ENCODE data around the gene C2CD4C. TPM values are rescaled to one million over a fixed set of nuclear protein-coding genes. Genes with fewer than 3 reads are reported as not detected.
"Not testable (repeated sequence)": the region's sequence is repeated elsewhere in the genome, so short reads cannot be mapped to it uniquely, and the experiment has no call there.

The C2CD4C gene, protein sequence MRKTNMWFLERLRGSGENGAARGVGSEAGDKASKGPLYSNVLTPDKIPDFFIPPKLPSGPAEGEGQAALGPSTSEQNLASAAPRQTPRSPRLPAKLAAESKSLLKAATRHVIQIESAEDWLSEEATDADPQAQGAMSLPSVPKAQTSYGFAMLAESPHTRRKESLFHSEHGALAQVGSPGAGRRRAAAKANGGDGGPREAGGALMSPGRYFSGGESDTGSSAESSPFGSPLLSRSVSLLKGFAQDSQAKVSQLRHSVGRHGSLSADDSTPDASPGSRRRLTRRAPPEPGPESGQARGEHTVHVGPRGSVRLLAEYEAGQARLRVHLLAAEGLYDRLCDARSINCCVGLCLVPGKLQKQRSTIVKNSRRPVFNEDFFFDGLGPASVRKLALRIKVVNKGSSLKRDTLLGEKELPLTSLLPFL
- total RNA-seq (0.42 TPM), polyA plus RNA-seq (0.77 TPM)

DNA sequence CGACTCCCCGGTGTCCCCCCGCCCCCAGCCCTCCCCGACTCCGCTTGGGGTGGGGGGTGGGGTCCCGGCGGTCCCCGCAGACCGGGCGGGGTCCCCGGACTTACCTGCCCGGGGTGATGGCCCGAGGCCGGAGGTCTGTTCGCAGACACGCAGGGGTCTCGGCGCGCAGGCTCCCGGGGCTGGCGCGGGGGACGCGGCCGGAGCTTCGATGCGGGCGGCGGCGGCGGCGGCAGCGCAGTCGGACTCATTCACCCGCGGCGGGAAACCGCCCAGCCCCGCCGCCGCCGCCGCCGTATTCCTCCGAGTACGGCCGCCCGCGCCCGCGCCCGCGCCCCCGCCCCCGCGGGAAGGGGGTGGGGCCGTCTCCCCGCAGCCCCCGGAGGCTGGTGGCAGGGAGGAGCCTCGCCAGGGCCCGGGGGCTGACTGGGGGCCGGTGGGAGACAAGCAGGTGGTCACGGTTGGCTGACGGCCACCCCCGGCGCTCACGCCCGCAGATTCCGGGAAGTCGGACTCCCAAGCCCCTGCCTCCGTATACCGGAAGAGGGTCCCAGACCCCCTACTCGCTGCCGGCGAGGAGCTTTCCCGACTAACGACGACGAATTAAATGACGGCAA is at the start of gene C2CD4C:
Gene C2CD4C (minus strand): TSS at position 246 of the 614 bp plus-strand sequence. CDS start 786 bp downstream, outside the sequence.
- Histone ChIP-seq H3K27ac (ENCODE audit: low read depth) (no peak within 1 kb of the TSS), H3K4me3 (ENCODE audit: low read depth, low read length) (peak within 1 kb of the TSS; percentile 49), H3K36me3 (ENCODE audit: insufficient read depth) (no peaks in the 10 kb centered on the region), H3K4me1 (ENCODE audit: insufficient read depth) (peaks cover 3% of the 10 kb centered on the region)
- under 1% methylated on average over 80 of the region's 80 CpGs for WGBS
- no peak for DNase-seq (ENCODE audit: extremely low spot score)

DNA sequence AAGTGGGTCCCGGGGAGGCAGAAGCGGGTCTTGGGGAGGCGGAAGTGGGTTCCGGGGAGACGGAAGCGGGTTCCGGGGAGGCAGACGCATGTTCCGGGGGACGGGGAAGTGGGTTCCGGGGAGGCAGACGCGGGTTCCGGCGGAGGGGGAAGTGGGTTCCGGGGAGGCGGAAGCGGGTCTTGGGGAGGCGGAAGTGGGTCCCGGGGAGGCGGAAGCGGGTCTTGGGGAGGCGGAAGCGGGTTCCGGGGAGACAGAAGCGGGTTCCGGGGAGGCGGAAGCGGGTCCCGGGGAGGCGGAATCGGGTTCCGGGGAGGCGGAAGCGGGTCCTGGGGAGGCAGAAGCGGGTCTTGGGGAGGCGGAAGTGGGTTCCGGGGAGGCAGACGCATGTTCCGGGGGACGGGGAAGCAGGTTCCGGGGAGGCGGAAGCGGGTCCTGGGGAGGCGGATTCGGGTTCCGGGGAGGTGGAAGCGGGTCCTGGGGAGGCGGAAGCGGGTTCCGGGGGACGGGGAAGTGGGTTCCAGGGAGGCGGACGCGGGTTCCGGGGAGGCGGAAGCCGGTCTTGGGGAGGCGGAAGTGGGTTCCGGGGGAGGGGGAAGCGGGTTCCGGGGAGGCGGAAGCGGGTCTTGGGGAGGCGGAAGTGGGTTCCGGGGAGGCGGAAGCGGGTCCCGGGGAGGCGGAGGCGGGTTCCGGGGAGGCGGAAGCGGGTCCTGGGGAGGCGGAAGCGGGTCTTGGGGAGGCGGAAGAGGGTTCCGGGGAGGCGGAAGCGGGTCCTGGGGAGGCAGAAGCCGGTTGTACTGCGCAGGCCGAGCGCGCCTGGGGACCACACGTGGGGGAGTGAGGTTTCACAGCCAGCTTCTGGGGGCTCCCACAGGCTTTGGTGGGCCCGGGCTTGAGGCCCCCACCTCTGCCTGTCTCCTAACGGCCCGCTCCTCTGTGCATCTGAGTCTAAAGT is 49.4 kb upstream of the C2CD4C start:
- Histone ChIP-seq H3K36me3 (ENCODE audit: insufficient read depth) (no peaks in the 10 kb centered on the region), H3K4me1 (ENCODE audit: insufficient read depth) (peaks cover 2% of the 10 kb centered on the region), H3K4me3 (ENCODE audit: low read depth, low read length) (no peak overlapping the region), H3K27ac (ENCODE audit: low read depth) (no peak overlapping the region)
- 96% methylated on average over 89 of the region's 89 CpGs for WGBS
- no peak for DNase-seq (ENCODE audit: extremely low spot score)

DNA sequence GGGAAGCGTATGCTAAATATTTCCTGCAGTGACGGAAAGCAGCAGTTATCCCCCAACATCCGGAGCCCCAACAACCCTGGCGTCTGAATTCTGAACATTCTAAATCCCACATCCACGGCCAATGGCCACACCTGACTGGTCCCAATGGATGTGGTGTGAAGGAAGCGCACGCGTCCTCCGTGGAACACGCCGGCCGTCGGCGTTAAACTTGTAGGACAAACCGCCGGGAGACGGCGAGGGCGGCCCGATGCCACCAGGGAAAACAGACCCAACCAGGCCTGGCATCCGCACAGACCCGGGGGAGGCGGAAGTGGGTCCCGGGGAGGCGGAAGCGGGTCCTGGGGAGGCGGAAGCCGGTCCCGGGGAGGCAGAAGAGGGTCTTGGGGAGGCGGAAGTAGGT is 48.7 kb upstream of the C2CD4C start:
- Histone ChIP-seq H3K27ac (ENCODE audit: low read depth) (no peak overlapping the region), H3K4me3 (ENCODE audit: low read depth, low read length) (no peak overlapping the region), H3K4me1 (ENCODE audit: insufficient read depth) (peaks cover 2% of the 10 kb centered on the region), H3K36me3 (ENCODE audit: insufficient read depth) (no peaks in the 10 kb centered on the region)
- WGBS = 96% methylated on average over 30 of the region's 30 CpGs
- no peak for DNase-seq (ENCODE audit: extremely low spot score)

DNA sequence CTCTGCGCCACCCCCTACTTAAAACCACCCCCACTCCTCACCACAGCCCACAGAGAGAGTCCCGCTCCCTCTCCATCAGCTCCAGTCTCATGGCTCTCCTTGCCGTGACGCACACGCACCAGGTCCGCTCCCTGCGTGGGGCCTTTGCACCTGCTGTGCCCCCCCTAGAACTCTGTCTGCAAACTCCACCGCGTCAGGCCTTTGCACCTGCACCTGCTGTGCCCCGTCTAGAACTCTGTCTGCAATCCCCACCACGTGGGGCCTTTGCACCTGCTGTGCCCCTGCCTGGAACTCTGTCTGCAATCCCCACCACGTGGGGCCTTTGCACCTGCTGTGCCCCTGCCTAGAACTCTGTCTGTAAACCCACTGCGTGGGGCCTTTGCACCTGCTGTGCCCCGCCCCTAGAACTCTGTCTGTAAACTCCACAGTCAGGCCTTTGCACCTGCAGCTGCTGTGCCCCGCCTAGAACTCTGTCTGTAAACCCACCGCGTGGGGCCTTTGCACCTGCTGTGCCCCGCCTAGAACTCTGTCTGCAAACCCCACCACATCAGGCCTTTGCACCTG is 47.7 kb upstream of the C2CD4C start:
- 88% methylated on average over 18 of the region's 18 CpGs for WGBS
- no peak for DNase-seq (ENCODE audit: extremely low spot score)
- Histone ChIP-seq H3K27ac (ENCODE audit: low read depth) (no peak overlapping the region), H3K4me3 (ENCODE audit: low read depth, low read length) (no peak overlapping the region), H3K4me1 (ENCODE audit: insufficient read depth) (peaks cover 2% of the 10 kb centered on the region), H3K36me3 (ENCODE audit: insufficient read depth) (no peaks in the 10 kb centered on the region)

DNA sequence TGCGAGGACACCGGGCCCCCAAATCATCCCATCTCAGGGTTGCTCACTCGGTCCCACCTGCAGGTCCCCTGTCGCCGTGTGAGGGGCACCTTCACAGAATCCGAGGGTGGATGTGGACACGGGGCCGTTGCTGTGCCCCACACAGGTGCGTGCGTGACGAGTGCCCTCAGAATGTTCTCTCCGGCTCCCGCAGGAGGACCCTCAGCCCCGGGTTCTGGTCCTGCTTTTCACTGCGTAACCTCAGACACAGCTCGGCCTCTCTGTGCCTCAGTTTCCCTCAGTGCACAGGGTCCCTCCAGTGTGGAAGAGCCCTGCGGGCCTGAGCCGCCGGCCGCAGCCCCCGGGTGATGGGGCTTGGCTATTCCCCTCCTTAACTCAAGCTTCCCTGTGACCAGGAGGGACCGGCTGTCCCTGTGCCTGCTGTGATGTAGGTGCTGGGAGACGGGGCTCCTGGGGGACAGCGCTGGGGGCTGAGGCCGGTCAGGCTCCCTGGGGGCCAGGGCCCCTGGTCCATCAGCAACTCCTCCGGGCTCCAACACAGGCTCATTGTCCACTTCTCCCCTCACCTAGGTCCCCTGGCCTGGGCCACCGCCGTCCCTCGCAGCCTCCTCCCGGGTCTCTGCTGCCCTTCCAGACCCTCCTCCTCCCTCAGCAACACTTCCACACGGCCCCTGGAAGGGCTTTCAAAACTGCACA is 47.1 kb upstream of the C2CD4C start:
- DNase-seq (ENCODE audit: extremely low spot score) = no peak
- Histone ChIP-seq H3K4me1 (ENCODE audit: insufficient read depth) (peaks cover 2% of the 10 kb centered on the region), H3K27ac (ENCODE audit: low read depth) (no peak overlapping the region), H3K36me3 (ENCODE audit: insufficient read depth) (no peaks in the 10 kb centered on the region), H3K4me3 (ENCODE audit: low read depth, low read length) (no peak overlapping the region)
- WGBS = 91% methylated on average over 31 of the region's 31 CpGs

DNA sequence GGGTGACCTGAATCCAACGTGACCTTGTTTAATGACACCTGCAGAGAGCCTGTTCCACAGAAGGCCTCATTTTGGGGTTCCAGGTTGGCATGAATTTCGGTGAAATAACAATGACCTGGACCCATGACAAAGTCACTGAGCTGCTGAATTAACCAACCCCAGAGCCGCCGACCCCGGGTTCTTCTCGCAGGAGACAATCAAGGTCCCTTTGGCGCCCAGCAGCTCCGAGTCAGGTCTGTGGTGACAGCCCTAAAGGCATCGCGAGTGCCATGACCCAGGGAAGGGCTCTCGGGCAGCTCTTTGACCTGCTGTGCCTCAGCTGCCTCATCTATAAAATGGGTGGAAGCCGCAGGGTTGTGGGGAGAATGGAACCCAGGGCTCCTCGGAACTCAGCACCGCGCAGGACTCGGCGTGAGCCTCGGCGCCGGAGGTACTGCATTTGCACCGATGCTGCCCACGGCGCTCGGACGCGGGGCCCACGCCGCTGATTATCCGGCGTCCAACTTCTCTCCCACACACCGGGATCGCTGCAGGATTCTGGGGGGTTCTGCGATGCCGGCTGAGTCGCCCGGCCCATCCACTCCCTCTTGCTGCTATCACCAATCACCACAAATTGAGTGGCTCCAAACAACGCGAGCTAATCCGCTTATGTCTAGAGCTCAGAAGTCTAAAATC is 46.2 kb upstream of the C2CD4C start:
- Histone ChIP-seq H3K4me3 (ENCODE audit: low read depth, low read length) (no peak overlapping the region), H3K36me3 (ENCODE audit: insufficient read depth) (no peaks in the 10 kb centered on the region), H3K27ac (ENCODE audit: low read depth) (no peak overlapping the region), H3K4me1 (ENCODE audit: insufficient read depth) (peaks cover 2% of the 10 kb centered on the region)
- WGBS = 96% methylated on average over 39 of the region's 39 CpGs
- DNase-seq (ENCODE audit: extremely low spot score) = no peak

DNA sequence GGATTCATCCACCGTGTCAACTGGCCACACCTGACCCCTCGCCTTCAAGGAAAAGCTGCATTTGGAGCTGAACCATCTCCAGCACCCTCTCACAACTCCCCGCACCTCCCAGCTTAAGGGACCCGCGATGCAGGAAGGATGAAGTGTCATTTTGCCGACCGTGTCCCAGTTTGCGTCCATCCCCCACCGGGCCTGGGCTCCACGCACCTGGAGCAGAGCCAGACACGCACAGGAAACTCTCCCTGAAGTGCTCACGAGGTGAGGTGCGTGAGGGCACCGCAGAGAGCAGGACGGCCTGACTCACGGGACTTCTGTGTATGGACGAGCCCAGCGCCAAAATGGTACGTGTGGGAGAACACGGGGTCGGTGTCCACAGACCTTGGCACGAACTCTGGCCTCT is 44.7 kb upstream of the C2CD4C start:
- 95% methylated on average over 22 of the region's 22 CpGs for WGBS

DNA sequence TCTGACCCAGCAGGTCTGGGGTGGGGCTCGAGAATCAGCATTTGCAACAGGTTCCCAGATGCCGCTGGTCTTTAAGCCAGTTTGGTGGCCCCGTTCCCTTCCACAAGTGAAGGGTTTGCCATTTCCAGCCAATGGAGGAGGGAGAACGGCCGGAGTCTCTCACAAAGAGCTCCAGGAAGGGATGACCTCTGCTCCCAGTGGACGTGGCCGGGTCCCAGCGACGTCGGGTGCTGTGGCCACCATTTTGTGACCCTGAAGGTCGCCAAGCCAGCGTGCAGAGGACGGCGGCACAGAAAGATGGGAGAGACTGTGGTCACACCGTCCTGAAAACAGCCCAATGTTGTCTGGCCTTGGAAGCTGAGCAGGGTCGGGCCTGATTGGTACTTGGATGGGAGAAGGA is 43.9 kb upstream of the C2CD4C start:
- no peak overlapping the region for H3K27ac ChIP-seq (ENCODE audit: low read depth)
- no peak overlapping the region for H3K4me3 ChIP-seq (ENCODE audit: low read depth, low read length)
- H3K4me1 ChIP-seq (ENCODE audit: insufficient read depth) = no peaks in the 10 kb centered on the region
- H3K36me3 ChIP-seq (ENCODE audit: insufficient read depth) = no peaks in the 10 kb centered on the region
- DNase-seq (ENCODE audit: extremely low spot score) = no peak
- 94% methylated on average over 16 of the region's 16 CpGs for WGBS

More for the DNA sequence above, 44.7 kb upstream of the C2CD4C start:
- H3K27ac ChIP-seq (ENCODE audit: low read depth) = no peak overlapping the region
- no peaks in the 10 kb centered on the region for H3K4me1 ChIP-seq (ENCODE audit: insufficient read depth)
- no peak for DNase-seq (ENCODE audit: extremely low spot score)
- H3K36me3 ChIP-seq (ENCODE audit: insufficient read depth) = no peaks in the 10 kb centered on the region
- H3K4me3 ChIP-seq (ENCODE audit: low read depth, low read length) = no peak overlapping the region

DNA sequence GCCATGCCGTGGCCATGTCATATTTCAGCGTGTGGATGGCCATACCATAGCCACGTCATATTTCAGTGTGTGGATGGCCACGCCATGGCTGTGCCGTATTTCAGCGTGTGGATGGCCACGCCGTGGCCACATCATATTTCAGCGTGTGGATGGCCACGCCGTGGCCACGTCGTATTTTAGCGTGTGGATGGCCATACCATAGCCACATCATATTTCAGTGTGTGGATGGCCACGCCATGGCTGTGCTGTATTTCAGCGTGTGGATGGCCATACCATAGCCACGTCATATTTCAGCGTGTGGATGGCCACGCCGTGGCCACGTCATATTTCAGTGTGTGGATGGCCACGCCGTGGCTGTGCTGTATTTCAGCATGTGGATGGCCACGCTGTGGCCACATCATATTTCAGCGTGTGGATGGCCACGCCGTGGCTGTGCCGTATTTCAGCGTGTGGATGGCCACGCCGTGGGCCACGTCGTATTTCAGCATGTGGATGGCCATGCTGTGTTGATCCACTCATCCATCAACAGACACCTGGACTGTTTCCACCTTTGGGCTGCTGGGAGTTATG is 42.0 kb upstream of the C2CD4C start:
- not testable (repeated sequence) for H3K36me3 ChIP-seq (ENCODE audit: insufficient read depth); DNase-seq (ENCODE audit: extremely low spot score); H3K4me1 ChIP-seq (ENCODE audit: insufficient read depth); H3K4me3 ChIP-seq (ENCODE audit: low read depth, low read length); H3K27ac ChIP-seq (ENCODE audit: low read depth)
- WGBS = 98% methylated on average over 33 of the region's 33 CpGs

DNA sequence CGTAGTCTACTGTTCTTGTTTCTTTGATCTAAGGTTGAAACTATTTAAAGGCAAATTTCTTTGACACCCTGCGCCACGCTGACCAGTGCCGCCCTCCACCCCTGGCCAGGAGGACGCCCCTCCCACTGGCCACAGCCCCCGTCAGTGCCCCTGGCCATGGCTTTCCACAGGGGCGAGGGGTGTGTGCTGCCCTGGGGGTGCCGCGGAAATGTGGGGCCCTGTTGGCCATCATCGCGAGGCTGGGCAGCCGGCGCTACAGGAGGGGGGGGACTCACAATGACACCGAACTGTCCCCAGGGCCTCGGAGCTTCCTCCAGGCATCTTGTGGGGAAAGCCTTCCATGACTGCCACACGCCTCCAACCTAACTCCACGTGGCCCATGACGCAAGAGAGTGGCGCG is 41.0 kb upstream of the C2CD4C start:
- Histone ChIP-seq H3K36me3 (ENCODE audit: insufficient read depth) (no peaks in the 10 kb centered on the region), H3K4me1 (ENCODE audit: insufficient read depth) (no peaks in the 10 kb centered on the region), H3K27ac (ENCODE audit: low read depth) (no peak overlapping the region), H3K4me3 (ENCODE audit: low read depth, low read length) (no peak overlapping the region)
- no peak for DNase-seq (ENCODE audit: extremely low spot score)
- WGBS = 97% methylated on average over 20 of the region's 20 CpGs

DNA sequence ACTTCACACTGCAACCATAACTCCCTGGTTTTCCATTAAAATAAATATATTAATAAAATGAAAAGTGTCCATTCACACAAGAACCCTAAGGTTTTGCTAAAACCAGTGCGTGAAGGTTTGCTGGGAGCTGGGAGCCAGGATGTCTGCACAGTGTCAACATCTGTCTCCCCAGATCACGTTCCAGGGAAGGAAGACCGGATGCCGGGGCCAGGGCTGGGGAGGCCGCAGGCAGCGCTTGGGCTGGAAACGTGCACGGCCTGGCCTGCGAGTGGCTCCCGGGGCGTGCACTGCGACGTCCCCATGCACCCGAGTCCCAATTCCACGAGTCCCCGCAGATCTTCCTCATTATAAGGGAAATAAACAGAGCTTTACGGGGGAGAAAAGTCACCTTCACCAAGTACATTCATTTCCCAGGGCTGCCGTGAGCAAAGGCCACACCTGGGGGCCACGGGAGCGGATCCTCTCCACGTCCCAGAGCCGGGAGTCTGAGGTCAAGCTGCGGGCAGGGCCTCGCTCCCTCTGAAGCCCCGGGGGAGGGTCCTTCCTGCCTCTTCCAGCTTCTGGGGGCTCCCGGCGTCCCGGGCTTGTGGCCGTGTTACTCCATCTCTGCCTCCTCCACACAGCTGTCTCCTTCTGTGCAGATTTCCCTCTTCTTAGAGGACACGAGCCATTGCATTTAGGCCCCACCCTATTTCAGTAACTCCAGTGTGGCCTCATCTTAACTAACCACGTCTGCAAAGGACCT is 39.0 kb upstream of the C2CD4C start:
- no peak for DNase-seq (ENCODE audit: extremely low spot score)
- H3K36me3 ChIP-seq (ENCODE audit: insufficient read depth) = no peaks in the 10 kb centered on the region
- H3K4me1 ChIP-seq (ENCODE audit: insufficient read depth) = no peaks in the 10 kb centered on the region
- WGBS = 24% methylated on average over 31 of the region's 31 CpGs
- no peak overlapping the region for H3K4me3 ChIP-seq (ENCODE audit: low read depth, low read length)
- no peak overlapping the region for H3K27ac ChIP-seq (ENCODE audit: low read depth)

DNA sequence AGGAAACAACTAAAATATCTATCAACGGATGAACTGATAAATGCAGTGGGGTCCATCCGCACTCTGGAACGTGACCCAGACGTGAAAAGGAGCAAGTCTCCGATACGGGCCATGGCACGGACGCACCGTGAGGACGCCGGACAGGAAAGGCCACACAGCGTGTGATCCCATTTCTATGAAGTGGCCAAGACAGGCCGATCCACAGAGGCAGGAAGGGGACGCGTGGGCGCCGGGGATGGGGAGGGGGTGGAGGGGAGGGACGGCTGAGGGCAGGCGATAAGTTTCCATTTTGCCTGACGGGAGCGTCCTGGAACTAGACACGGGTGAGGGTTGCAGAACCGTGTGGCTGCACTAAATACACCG is 38.1 kb upstream of the C2CD4C start:
- 76% methylated on average over 24 of the region's 24 CpGs for WGBS
- Histone ChIP-seq H3K36me3 (ENCODE audit: insufficient read depth) (no peaks in the 10 kb centered on the region), H3K4me3 (ENCODE audit: low read depth, low read length) (no peak overlapping the region), H3K27ac (ENCODE audit: low read depth) (no peak overlapping the region), H3K4me1 (ENCODE audit: insufficient read depth) (no peaks in the 10 kb centered on the region)
- no peak for DNase-seq (ENCODE audit: extremely low spot score)
